HG03469 (cell line): ENCODE measurements around the gene FBH1.
"Not testable (repeated sequence)": the region's sequence is repeated elsewhere in the genome, so short reads cannot be mapped to it uniquely, and the experiment has no call there.

Experiments
- ATAC-seq: cut with Tn5 transposase; IDR thresholded peaks from one replicate; pipeline ENCODE4 v1.9.1; 2021; ENCODE audit warnings: mild to moderate bottlenecking, moderate library complexity, moderate number of reproducible peaks; ENCODE audit not compliant: unreplicated experiment

FBH1 gene

DNA sequence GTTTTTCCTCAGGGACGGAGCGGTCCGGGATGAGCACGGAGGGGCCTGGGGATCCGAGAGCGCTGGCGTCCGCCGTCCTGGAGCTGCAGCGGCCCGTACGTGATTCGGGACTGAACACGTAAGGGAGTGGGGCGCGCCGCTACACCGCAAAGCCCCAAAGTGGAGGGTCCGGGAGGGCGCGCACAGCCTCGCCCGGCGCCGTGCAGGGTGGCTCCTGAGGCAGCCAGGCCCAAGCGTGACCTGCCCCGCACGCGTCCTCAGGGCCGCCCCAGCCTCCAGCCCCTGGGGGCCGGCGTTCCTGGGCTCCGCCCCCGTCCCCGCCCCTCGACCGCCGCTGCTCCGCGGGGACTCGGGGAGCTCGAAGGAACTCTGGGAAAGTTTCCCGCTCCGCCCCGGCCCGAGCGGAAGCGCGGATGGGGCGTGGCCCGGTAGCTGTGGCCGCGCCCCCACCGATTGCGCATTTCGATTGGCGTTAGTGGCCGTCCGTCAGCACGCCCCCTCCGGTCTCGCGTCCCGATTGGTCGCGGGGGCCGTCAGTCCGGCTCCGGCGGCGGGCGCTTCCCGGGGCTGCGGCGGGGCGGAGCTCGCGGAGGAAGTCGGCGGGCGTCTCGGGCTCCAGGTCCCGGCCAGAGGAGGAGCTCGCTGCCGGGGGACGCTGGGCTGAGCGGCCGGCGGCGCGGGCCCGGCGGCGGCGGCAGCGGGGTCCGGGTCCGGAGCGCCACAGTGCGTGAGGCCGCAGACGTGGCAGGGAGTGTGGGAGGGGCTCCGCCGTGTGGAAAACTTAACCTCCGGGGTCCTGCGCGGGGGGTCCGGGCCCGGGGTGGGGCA lies at the start of gene FBH1, which contains the start of gene ANKRD16:
Gene FBH1, plus strand, starts transcription at position 620 of the 828 bp plus-strand sequence. Its CDS starts 103 bp downstream, at position 723.
Gene ANKRD16, minus strand, starts transcription at position 270 of the 828 bp plus-strand sequence. CDS start 539 bp downstream, outside the sequence.
- ATAC-seq: peak; percentile 83

- ATAC-seq: peak; percentile 71
Measured at GRCh38 chr10:5840314-5841307, 49.4 kb upstream of the FBH1 start.

DNA sequence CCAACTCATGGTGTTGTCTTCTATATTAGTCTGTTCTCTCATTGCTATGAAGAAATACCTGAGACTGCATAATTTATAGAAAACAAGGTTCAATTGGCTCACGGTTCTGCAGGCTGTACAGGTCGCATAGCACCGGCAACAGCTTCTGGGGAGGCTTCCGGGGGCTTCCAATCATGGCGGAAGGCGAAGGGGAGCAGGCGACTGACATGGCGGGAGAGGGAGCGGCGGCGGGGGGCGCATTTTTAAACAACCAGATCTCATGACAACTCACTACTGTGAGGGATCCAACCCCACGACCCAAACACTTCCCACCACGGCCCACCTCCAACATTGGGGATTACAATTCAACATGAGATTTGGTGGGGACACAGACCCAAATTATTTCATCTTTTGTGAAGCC lies 48.1 kb upstream of the FBH1 start:
- no peak for ATAC-seq

- no peak for ATAC-seq
Measured at GRCh38 chr10:5843686-5844344, 46.2 kb upstream of the FBH1 start.

- ATAC-seq: no peak
Measured at GRCh38 chr10:5844345-5845055, 45.5 kb upstream of the FBH1 start.

GRCh38 chr10:5846667-5847066 lies 43.4 kb upstream of the FBH1 start:
- not testable (repeated sequence) for ATAC-seq

- ATAC-seq: no peak
Measured at GRCh38 chr10:5854131-5854475, 35.9 kb upstream of the FBH1 start.

DNA sequence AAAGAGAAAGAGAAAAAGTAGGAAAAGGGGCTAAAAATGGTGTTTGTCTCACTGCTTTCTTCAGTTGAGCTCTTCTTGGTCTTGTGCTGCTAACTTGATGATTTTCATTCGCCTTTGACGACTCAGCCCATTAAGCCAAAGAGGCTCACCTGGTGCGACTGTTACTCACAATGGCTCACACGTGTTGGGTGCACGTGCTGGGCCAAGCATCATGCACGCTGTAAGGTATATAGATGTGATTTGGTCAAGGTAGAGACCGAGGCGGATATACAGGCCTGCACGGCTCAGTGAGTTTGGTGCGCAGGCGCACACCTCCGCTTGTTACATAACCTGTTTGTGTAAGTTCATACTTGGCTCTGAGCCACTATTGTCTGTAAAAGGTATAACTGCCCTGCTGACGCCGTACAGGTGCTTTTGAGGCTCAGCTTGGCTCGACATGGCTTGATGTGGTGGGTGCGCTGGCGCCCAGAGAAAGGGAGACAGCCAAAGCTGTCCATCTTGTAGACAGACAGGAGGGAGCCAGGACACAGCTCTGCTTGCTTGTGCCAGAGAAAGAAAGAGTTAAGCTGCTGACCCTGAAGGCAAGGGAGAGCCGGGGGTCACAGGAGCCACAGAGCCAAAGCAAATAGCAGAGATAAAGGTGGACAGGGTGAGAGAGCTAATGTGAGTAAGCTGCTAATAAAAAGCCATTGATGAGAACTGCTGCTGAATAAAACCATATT lies 33.9 kb upstream of the FBH1 start:
- no peak for ATAC-seq

DNA sequence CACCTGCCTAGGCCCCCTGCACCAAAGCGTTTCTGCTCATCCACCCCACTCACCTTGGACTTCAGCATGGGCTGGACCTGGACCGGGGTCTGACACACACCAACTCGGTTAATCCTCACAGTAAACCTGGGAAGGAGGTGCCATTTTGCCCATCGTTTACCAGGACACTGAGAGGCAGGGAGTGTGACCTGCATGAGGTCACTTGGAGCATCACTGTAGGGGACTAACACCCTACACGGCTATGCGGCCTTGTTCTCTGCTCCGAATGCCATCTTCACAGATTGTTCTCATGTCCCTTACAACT lies 33.4 kb upstream of the FBH1 start:
- no peak for ATAC-seq

DNA sequence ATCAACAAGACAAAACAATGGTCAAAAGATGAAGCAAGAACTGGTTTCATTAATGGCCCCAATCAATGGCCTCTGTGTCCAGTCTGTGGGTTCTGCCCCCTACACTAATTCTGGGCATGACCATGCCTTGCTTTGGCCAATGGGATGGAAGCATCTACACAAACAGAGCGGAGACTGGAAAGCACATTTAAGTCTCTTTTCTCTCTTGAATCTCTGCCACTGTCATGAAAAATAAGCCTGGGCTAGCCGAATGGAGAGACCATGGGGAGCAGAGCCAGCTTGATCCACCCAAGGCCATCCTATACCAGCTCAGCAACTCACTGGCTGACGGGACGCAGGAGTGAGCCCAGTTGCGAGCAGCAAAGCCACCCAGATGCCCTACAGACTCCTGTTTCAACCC lies 31.2 kb upstream of the FBH1 start:
- ATAC-seq: no peak

- no peak for ATAC-seq
Measured at GRCh38 chr10:5860066-5860465, 30.0 kb upstream of the FBH1 start.

- ATAC-seq: peak; percentile 94
Measured at GRCh38 chr10:5862360-5862961, 27.6 kb upstream of the FBH1 start.

GRCh38 chr10:5862981-5863685 lies 26.9 kb upstream of the FBH1 start:
- not testable (repeated sequence) for ATAC-seq

- not testable (repeated sequence) for ATAC-seq
Measured at GRCh38 chr10:5866451-5867081, 23.5 kb upstream of the FBH1 start.

DNA sequence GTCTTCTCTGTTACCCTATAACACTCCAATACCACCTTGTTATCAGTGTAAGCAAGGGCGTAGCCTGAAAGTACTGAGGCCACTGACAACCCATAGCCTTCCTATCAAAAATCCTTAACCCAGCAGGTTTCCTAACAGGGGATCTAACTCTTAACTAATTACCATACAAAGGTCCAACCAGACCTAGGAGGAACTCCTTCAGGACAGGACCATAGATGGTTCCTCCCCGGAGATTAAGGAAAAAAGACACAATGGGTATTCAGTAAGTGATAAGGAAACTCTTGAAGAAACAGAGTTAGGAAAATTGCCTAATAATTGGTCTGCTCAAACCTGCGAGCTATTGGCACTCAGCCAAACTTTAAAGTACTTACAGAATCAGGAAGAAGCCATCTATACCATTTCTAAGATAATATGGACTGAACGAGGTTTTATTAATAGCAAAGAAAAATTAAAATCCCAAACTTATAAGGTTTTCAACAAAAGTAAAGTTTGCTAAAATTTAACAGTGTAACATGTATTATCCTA lies 22.9 kb upstream of the FBH1 start:
- not testable (repeated sequence) for ATAC-seq

- not testable (repeated sequence) for ATAC-seq
Measured at GRCh38 chr10:5868383-5868782, 21.7 kb upstream of the FBH1 start.

- no peak for ATAC-seq
Measured at GRCh38 chr10:5869156-5869555, 20.9 kb upstream of the FBH1 start.

- ATAC-seq: no peak
Measured at GRCh38 chr10:5871596-5871995, 18.4 kb upstream of the FBH1 start.
